ENCODE results near the gene RPLP2. TPM values are rescaled to one million over a fixed set of nuclear protein-coding genes. Genes with fewer than 3 reads are reported as not detected.

Gene RPLP2
- total RNA-seq, 1 donor from 2014 or later, result 2,188 TPM

DNA sequence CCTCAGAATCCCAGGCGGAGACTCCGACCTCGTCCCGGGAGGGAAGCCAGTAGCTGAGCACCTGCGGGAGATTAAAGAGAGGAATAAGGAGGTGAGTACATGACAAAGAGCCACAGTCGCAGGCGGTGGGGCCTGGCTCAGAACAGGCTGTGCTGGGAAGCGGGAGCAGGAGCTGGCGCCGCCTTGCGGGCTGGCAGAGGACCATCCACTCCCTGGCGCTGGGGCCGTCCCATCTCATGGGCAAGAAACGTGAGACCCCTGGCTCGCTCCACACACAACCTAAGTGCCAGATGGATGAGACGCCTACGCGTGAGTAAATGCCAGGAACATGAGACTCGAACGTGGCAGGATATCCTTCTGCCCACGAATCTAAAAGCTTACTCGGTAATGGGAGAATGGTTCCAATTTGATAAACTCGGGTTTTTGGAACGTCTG lies 26.2 kb upstream of the RPLP2 start:
- TF ChIP-seq, protein P1, sequence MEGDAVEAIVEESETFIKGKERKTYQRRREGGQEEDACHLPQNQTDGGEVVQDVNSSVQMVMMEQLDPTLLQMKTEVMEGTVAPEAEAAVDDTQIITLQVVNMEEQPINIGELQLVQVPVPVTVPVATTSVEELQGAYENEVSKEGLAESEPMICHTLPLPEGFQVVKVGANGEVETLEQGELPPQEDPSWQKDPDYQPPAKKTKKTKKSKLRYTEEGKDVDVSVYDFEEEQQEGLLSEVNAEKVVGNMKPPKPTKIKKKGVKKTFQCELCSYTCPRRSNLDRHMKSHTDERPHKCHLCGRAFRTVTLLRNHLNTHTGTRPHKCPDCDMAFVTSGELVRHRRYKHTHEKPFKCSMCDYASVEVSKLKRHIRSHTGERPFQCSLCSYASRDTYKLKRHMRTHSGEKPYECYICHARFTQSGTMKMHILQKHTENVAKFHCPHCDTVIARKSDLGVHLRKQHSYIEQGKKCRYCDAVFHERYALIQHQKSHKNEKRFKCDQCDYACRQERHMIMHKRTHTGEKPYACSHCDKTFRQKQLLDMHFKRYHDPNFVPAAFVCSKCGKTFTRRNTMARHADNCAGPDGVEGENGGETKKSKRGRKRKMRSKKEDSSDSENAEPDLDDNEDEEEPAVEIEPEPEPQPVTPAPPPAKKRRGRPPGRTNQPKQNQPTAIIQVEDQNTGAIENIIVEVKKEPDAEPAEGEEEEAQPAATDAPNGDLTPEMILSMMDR (IDR thresholded peaks at IDR 0.05; ENCODE audit: unreplicated experiment), result peak; percentile 39
- Mint-ChIP-seq H3K27ac (ENCODE audit: unreplicated experiment) (no peak overlapping the region), H3K27me3 (ENCODE audit: unreplicated experiment) (peaks cover 8% of the 10 kb centered on the region), H3K4me1 (ENCODE audit: unreplicated experiment) (peaks cover 7% of the 10 kb centered on the region), H3K9me3 (ENCODE audit: unreplicated experiment) (no peaks in the 10 kb centered on the region), H3K4me3 (ENCODE audit: unreplicated experiment) (peak overlapping the region; percentile 31), H3K36me3 (ENCODE audit: low read depth, unreplicated experiment) (peaks cover 6% of the 10 kb centered on the region)
- DNase-seq (ENCODE audit: low spot score), result peak; percentile 84

DNA sequence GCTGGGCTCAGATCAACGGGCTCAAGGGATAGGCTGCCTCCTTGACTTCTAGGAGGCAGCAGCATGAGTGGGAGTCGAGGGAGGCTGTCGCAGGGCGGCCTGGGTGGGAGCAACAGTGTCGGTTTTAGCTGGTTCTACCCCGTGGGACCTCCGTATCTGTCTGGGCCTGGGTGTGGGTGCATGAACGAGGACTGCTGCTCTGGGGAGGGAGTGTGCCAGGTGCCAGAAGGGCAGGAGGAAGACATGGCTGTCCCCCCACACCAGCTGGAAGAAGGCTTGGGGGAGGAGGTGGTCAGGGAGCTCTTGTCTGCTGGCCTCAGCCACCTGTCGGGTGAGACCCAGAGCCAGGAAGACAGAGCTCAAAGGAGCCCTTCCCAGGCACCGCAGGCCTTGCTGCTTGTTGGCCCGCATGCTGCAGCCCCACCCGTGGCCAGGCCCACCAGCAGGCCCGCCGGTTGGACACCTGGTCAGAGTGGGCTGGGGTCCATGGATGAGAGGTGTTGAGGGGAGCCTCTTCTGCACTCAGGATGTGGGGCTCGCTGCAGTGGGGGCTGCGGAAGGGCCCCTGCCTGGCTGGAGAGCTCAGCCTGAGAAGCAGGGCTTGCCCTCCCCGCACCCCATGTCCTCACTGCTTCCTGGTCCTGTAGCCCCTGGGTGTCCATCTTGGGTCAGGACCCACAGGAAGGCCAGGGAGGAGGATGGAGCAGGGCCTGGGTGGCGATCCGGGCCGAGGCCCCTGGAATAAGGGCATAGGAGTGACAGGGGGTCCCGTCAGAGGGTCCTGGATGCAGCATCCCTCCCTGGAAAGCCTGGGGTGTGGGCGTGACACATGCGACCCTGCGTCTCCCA lies 23.3 kb upstream of the RPLP2 start:
- Mint-ChIP-seq H3K4me3 (ENCODE audit: unreplicated experiment) (no peak overlapping the region), H3K9me3 (ENCODE audit: unreplicated experiment) (no peaks in the 10 kb centered on the region), H3K4me1 (ENCODE audit: unreplicated experiment) (peaks cover 5% of the 10 kb centered on the region), H3K27ac (ENCODE audit: unreplicated experiment) (no peak overlapping the region), H3K27me3 (ENCODE audit: unreplicated experiment) (peaks cover 11% of the 10 kb centered on the region), H3K36me3 (ENCODE audit: low read depth, unreplicated experiment) (peaks cover 3% of the 10 kb centered on the region)
- TF ChIP-seq, protein P1 (IDR thresholded peaks at IDR 0.05; ENCODE audit: unreplicated experiment), result no peak
- no peak for DNase-seq (ENCODE audit: low spot score)

DNA sequence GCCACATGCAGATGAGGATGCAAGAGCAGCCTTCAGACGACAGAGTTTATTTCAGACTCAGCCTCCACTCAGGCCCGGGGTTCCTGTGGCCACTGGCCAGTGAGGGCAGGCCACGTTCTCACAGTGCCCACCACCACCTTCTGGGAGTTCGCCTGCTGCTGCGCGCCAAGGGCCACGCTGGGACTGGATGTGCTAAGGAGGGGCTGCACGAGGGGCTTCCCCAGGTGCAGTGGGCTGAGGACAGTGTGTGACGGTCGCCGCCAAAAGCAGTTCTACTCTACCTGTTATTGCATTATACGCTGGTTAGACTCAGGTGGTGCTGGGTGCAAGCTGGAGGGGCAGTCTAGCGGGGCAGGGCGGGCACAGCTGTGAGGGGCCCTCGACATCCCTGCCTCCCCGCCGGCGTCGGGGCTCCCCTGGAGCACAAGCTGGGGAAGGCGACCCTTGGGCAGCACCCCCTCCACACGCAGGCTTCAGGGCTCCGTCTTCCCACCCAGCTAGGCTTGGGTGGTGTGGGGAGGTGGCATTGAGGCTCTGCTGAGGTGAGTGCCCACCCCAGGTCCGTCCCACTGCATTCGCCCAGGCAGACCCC lies 22.6 kb upstream of the RPLP2 start:
- TF ChIP-seq, protein P1 (IDR thresholded peaks at IDR 0.05; ENCODE audit: unreplicated experiment), result no peak
- H3K4me3 Mint-ChIP-seq (ENCODE audit: unreplicated experiment), result no peak overlapping the region
- H3K27ac Mint-ChIP-seq (ENCODE audit: unreplicated experiment), result no peak overlapping the region
- H3K36me3 Mint-ChIP-seq (ENCODE audit: low read depth, unreplicated experiment), result peaks cover 3% of the 10 kb centered on the region
- peaks cover 13% of the 10 kb centered on the region for H3K27me3 Mint-ChIP-seq (ENCODE audit: unreplicated experiment)
- no peaks in the 10 kb centered on the region for H3K9me3 Mint-ChIP-seq (ENCODE audit: unreplicated experiment)
- DNase-seq (ENCODE audit: low spot score), result no peak
- peaks cover 5% of the 10 kb centered on the region for H3K4me1 Mint-ChIP-seq (ENCODE audit: unreplicated experiment)

DNA sequence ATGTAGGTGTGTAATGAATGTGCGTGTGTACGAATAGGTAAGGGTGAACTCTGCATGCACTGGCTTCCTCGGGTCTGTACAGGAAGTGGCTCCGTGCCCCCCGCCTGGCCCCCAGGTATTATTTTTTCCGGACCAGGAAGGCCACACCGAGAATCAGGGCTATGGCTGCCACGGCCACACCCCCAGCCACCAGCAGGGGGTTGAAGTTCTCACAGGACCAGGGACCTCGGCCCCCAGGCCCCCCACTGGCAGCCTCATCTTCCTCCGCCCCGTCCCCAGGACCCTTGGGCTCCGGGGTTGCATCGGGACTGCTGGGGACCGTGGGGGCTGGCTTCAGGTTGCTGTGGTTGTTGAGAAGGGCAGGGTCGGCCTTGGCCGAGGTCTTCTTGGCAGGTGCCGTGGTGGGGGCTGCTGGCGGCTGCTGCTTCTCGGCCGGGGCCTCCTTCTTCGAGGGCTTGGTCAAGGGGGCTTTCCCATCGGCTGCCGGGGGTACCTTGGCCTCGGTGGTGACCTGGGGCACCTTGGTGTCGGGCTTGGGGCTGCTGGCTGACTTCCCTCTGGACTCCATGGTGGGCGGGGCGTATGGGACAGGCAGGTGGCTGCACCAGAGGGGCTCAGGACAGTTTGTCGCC lies 21.6 kb upstream of the RPLP2 start:
- H3K4me1 Mint-ChIP-seq (ENCODE audit: unreplicated experiment), result peaks cover 5% of the 10 kb centered on the region
- TF ChIP-seq, protein P1 (IDR thresholded peaks at IDR 0.05; ENCODE audit: unreplicated experiment), result no peak
- no peak overlapping the region for H3K27ac Mint-ChIP-seq (ENCODE audit: unreplicated experiment)
- peaks cover 14% of the 10 kb centered on the region for H3K27me3 Mint-ChIP-seq (ENCODE audit: unreplicated experiment)
- no peak for DNase-seq (ENCODE audit: low spot score)
- H3K9me3 Mint-ChIP-seq (ENCODE audit: unreplicated experiment), result no peaks in the 10 kb centered on the region
- peaks cover 3% of the 10 kb centered on the region for H3K36me3 Mint-ChIP-seq (ENCODE audit: low read depth, unreplicated experiment)
- no peak overlapping the region for H3K4me3 Mint-ChIP-seq (ENCODE audit: unreplicated experiment)

Data from endothelial cell (in vitro differentiated cells).